NCI-H1436 treated with DMSO at 0.1 percent for 48 hours (cell line): Measurements from ENCODE around the gene C6orf15.
"Not testable (repeated sequence)": the region's sequence is repeated elsewhere in the genome, so short reads cannot be mapped to it uniquely, and the experiment has no call there.

ENCODE experiments used
- DNase-seq: peaks from one replicate; lab custom pipeline; 2025; lab: John Stamatoyannopoulos, UW

C6orf15 gene

DNA sequence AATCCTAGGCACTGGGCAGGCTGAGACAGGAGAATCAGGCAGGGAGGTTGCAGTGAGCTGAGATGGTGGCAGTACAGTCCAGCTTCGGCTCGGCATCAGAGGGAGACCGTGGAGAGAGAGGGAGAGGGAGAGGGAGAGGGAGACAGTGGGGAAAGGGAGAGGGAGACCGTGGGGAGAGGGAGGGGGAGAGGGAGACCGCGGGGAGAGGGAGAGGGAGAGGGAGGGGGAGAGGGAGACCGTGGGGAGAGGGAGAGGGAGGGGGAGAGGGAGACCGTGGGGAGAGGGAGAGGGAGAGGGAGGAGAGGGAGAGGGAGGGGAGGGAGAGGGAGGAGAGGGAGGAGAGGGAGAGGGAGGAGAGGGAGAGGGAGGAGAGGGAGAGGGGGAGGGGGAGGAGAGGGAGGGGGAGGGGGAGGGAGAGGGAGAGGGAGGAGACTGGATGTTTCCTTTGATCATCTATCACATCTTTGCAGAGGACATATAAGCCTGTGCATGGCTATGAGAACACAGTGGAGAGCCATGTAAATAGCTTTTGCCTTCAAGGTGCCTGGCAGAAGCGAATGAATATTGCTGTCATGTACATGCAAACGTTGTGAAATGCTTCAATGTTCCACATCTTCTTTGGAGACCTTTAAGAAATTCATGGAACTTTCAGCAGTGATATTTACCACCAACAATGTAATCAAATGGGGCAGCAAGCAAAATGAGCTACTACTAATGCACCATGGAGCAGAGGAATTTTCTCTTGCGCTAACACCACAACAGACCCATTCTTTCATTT lies 44.3 kb downstream of the C6orf15 start:
- DNase-seq: not testable (repeated sequence)

DNA sequence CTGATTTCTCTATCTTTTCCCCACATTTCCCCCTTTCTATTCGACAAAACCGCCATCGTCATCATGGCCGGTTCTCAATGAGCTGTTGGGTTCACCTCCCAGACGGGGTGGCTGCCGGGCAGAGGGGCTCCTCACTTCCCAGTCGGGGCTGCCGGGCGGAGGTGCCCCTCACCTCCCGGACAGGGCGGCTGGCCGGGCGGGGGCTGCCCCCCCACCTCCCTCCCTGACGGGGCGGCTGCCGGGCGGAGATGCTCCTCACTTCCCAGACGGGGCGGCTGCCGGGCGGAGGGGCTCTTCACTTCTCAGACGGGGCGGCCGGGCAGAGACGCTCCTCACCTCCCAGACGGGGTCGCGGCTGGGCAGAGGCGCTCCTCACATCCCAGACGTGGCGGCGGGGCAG lies 45.3 kb downstream of the C6orf15 start:
- not testable (repeated sequence) for DNase-seq

DNA sequence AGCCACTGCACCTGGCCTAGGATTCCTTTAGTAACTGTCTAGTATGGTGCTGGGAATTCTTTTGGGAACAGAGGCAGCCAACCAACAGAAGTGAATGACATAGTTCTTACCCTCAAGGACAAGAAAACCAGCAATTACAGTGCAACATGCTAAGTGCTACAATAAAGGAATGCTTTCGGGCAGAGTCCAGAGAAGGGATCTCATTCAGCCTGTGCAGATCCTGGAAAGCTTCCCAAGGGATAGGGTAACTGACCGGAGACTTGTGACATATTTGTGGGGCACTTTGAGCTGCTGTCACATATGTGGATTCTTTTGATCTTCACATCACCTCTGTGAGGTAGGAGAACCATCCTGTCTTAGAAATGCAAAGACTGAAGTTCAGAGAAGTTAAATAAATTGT lies 46.8 kb downstream of the C6orf15 start:
- DNase-seq: no peak

DNA sequence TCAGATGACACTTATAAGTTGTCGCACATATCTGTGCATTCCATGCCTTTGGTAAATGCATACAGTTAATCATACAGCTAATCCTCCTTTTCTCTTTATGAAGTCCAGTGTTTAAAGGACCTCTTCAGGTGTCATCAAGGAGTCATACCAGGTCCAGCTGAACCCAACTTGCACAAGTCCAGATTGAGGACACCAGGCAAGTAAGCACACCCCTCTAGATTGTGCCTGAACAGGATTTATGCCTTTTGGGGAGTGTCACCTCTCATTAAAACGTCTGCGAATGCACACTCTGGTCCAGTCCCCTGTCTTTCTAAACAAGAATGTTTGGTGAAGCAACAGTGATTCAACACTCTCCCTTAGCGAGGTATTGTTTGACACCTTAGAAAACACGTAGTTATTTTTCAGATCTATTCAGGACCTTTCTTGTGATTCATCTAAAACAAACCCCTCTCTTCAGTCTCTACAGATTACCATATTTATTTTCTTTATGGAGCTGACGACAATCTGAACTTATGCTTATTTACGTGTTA lies 48.4 kb downstream of the C6orf15 start:
- no peak for DNase-seq
